Esophagus muscularis mucosa (tissue), 3 donors: Measurements from ENCODE around the gene AUTS2.

Experiments used
- CTCF ChIP-seq, 3 experiments: fragments of 200-600 bp in 2 of 3; fragments of 450-650 bp in 1 of 3; sonication (generic) in 2 of 3; IDR thresholded peaks; one replicate each; pipeline ENCODE4 v1.5.1; 2017 to 2019; ENCODE audit warnings: antibody characterized with exemption in 3 of 3, mild to moderate bottlenecking in 2 of 3, moderate library complexity in 1 of 3
- POLR2A ChIP-seq: fragments of 450-650 bp; IDR thresholded peaks from one replicate; pipeline ENCODE4 v1.6.1; 2017; ENCODE audit warnings: antibody characterized with exemption, moderate library complexity, mild to moderate bottlenecking, low read depth
- POLR2AphosphoS5 ChIP-seq, 2 donors: sonication (generic); formaldehyde crosslinking; IDR thresholded peaks; one replicate each; pipeline ENCODE4 v1.6.1; 2017; ENCODE audit warnings: antibody characterized with exemption in 2 of 2

GRCh38 chr7:69744026-69744425 lies 145.8 kb downstream of the AUTS2 start:
- TF ChIP-seq CTCF (IDR thresholded peaks at IDR 0.05) (no peak), POLR2A (no peak), POLR2AphosphoS5 (IDR thresholded peaks at IDR 0.05) (no peak)
